NCI-H2081 treated with DMSO at 0.1 percent for 48 hours (cell line): ENCODE measurements around the gene SMG6.

ENCODE experiments used
- DNase-seq: peaks from one replicate; lab custom pipeline; 2025; lab: John Stamatoyannopoulos, UW

The SMG6 gene

DNA sequence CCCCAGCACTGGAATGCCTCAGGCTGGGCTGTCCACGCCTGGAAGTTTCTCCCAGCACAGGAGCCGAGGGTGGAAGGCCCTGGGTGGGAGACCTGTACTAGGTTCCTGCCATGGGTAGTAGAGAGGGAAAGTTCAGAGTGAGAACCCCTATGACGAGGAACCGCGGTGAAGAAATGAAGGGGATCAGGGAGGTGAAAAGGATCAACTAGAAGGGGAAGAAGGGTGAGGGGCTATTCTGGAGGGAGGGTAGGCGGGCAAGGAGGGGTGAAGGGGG lies 243.3 kb downstream of the SMG6 start:
- DNase-seq: no peak

DNA sequence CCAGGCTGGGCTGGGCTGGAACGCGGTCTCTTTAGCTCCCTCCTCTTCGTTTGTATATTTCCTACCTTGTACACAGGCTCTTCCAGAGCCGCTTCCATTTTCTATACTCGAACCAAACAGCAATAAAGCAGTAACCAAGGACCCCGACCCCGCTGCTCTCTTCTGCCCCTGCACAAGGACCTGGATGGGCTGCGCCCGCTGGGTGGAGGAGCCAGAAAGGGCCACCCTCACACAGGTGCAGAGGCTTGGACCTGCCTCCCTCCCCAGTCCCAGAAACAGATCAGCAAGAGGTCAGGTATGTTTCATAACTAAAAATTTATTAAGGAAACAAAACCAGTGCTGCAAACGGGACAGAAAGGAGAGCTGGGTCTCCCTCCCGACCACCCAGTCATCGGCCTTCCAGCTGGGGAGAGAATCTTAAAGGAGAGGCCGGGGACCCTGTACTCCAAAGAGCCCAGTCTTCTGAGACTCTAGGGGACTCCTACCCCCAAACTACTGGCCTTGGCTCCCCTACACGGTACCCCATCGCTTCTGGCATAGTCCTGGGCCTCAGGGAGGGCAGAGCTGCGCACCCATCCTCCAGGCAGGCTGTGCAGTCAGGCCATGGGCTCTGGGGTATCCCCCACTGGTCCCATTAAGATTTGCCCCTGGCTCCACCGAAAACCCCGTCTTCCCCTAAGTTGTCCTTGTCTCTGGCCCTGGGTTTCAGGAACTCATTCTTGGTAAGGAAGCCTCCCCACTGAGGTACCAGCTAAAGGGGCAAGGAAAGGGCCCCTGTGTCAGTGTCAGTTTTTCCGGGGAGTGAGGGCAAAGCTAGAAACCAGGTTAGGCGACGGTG lies 243.8 kb downstream of the SMG6 start:
- DNase-seq: no peak

- DNase-seq: no peak
These were observed 244.7 kb downstream of the SMG6 start for GRCh38 chr17:2058586-2059546.

GRCh38 chr17:2057760-2058585 lies 245.6 kb downstream of the SMG6 start:
- DNase-seq: no peak

DNA sequence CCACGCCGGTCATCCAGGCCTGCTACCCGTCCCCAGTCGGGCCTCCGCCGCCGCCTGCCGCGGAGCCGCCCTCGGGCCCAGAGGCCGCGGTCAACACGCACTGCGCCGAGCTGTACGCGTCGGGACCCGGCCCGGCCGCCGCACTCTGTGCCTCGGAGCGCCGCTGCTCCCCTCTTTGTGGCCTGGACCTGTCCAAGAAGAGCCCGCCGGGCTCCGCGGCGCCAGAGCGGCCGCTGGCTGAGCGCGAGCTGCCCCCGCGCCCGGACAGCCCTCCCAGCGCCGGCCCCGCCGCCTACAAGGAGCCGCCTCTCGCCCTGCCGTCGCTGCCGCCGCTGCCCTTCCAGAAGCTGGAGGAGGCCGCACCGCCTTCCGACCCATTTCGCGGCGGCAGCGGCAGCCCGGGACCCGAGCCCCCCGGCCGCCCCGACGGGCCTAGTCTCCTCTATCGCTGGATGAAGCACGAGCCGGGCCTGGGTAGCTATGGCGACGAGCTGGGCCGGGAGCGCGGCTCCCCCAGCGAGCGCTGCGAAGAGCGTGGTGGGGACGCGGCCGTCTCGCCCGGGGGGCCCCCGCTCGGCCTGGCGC lies 246.3 kb downstream of the SMG6 start:
- DNase-seq: no peak

GRCh38 chr17:2056206-2057174 lies 247.1 kb downstream of the SMG6 start:
- DNase-seq: no peak

GRCh38 chr17:2055292-2056205 lies 248.0 kb downstream of the SMG6 start:
- DNase-seq: no peak

- DNase-seq: no peak
These were observed 248.9 kb downstream of the SMG6 start, which contains the start of gene HIC1 for GRCh38 chr17:2054512-2055291. TSS of gene HIC1 (plus strand) at chr17:2055103. CDS start at chr17:2056691, 1,588 bp downstream.

- no peak for DNase-seq
These were observed 249.4 kb downstream of the SMG6 start for GRCh38 chr17:2054262-2054511.

DNA sequence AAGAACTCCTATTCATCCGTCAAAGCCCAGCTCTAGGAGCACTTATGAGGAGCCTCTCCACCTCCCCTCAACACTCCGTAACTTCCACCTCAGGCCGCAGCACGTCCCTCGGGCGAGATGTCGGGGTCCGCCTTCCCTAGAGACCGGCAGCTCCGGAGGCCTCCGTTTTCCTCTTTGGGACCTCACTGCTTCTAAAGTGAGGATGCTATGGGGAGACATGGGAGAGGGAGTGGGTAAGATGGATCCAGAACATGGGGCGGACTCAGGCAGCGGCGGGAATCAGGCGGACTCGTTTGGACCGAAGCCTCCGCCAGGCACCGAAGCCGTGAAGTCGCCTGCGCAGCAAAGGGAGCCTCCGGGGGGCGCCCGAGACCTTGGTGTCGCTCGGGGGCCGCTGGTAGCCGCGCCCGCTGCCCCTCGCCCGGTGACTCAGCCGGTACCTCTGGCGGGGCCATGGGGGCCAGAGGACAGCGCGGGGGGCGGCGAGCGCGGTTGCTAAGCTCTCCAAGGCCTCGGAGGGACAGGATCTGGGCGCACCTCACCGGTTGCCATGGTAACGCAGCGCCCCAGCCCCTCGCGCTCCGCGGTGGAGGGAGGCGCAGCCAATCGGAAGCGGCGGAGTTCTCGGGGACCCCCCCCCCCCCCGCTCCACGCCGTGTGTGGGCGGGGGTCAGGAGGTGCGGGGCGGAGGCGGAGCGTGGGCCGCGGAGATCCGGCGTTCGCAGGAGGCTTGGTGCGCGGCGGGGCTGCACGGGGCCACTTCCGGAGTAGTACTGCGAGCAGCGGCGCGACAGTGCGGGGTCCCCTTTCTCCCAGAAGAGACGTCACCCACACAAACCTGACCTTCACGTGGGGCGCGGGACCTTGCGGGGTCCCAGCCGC lies 250.0 kb downstream of the SMG6 start:
- no peak for DNase-seq

GRCh38 chr17:2051933-2052559 lies 251.5 kb downstream of the SMG6 start:
- no peak for DNase-seq

DNA sequence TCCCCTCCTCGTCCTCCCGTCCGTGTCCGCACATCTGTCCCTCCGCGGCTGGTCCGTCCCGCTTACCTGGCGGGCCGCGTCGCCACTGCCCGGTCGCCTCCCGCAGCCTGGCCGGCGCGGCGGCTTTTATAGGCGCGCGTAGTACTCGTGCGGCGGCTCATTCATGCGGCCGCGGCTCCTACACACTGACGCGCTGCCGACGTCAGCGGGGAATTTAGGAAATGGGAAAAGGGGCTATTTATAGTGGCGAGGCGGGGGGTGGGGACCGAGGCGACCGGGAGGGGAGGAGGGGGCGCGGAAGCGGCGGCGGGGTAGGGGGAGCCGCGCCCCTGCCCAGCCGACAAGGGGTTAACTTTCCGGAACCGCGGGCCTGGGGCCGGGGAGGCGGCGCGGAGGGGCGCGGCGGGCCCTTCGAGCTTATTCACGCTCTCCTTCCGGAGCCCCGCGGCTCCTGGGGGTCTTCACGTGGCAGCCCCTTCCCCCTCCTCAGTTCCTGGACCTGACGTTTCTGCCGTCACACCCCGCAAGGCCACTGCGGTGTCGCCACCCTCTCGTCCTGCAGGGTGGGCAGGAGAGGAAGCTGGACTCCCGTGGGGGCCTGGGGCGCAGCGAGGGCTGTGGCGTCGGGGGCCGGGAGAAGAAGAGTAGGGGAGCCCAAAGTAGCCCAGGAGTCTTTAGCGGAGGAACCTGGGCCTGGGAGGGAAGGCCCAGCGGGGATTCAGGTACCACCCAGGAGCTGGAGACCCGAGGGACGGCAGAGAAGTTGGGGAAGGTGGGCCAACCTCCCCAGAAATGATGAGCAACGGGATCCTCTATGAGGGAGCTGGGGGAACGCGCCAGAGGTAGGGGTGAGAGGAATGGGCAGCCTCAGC lies 252.3 kb downstream of the SMG6 start:
- no peak for DNase-seq

- DNase-seq: no peak
These were observed 253.1 kb downstream of the SMG6 start for GRCh38 chr17:2050300-2051060.

- DNase-seq: no peak
These were observed 254.0 kb downstream of the SMG6 start for GRCh38 chr17:2049333-2050299.

DNA sequence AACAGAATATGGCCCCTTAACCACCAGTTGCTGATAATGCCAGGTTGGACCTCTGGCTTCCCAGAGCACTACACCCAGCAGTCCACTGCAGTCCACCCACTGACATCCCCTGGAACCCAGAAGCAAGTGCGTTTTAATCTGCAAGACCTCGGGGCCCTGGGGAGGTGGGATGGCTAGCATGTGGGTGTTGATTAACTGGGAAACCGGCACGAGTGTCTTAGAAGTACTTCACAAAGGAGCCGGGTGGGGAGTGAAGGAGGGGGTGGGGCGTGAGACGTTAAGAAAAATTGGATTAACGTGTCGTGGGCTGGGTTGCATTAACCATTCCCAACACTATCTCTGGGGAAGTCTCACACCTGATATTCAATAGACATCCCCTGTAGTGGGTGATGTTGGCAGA lies 254.8 kb downstream of the SMG6 start:
- no peak for DNase-seq
